Measurements from ENCODE around the gene DNAI2.
A peak's percentile ranks its signal among the peaks of the same experiment; 100 is the strongest.

DNAI2 gene

GRCh38 chr17:74342224-74342623, 68.2 kb downstream of the DNAI2 start:
- Histone ChIP-seq H3K4me1 (ENCODE audit: control insufficient read depth, insufficient read depth, low read length) (no peaks in the 10 kb centered on the region), H3K4me3 (ENCODE audit: low read depth, low read length) (no peak overlapping the region), H3K27ac (ENCODE audit: extremely low read depth, low read depth, low read length) (no peak overlapping the region), H3K36me3 (ENCODE audit: control insufficient read depth in 2 of 2, insufficient read depth in 1 of 2, low read length in 2 of 2) (no peaks in the 10 kb centered on the region), H3K9me3 (ENCODE audit: control insufficient read depth, insufficient read depth, low read depth, low read length) (no peaks in the 10 kb centered on the region)
- TF ChIP-seq GLI2 (tag by site-specific recombination; IDR thresholded peaks at IDR 0.05; ENCODE audit: borderline replicate concordance, low read depth) (no peak), GLI4 (tag by site-specific recombination; IDR thresholded peaks at IDR 0.05) (no peak), FEZF1 (tag by site-specific recombination; IDR thresholded peaks at IDR 0.05) (no peak), ZNF112 (tag by site-specific recombination; IDR thresholded peaks at IDR 0.05) (no peak), ZNF664 (tag by site-specific recombination; IDR thresholded peaks at IDR 0.05) (no peak), ZNF626 (tag by site-specific recombination; IDR thresholded peaks at IDR 0.05) (no peak), ZNF350 (tag by site-specific recombination; IDR thresholded peaks at IDR 0.05) (no peak), ZBTB21 (tag by site-specific recombination; IDR thresholded peaks at IDR 0.05) (no peak), ZNF266 (tag by site-specific recombination; IDR thresholded peaks at IDR 0.05; ENCODE audit: low read depth) (no peak), ZNF302 (tag by site-specific recombination; IDR thresholded peaks at IDR 0.05; ENCODE audit: low read depth) (no peak), HOXD13 (CRISPR knock-in tag; IDR thresholded peaks at IDR 0.05; ENCODE audit: borderline replicate concordance) (no peak), ZNF707 (tag by site-specific recombination; IDR thresholded peaks at IDR 0.05) (no peak), OSR2 (tag by site-specific recombination; IDR thresholded peaks at IDR 0.05) (no peak)
- ChIA-PET CTCF (no interaction called here), POLR2A (no interaction called here)

- Histone ChIP-seq H3K4me1 (ENCODE audit: control insufficient read depth, insufficient read depth, low read length) (no peaks in the 10 kb centered on the region), H3K27ac (ENCODE audit: extremely low read depth, low read depth, low read length) (no peak overlapping the region), H3K4me3 (ENCODE audit: low read depth, low read length) (no peak overlapping the region), H3K9me3 (ENCODE audit: control insufficient read depth, insufficient read depth, low read depth, low read length) (no peaks in the 10 kb centered on the region), H3K36me3 (ENCODE audit: control insufficient read depth in 2 of 2, insufficient read depth in 1 of 2, low read length in 2 of 2) (no peaks in the 10 kb centered on the region)
- ChIA-PET POLR2A (no interaction called here), CTCF (interaction anchor here (0.6 kb wide), 1 partner anchor 129 kb away, joined by 3 read pairs; no protein-coding TSS in a partner anchor)
- TF ChIP-seq ZNF521 (tag by site-specific recombination; IDR thresholded peaks at IDR 0.05) (no peak), ZNF391 (tag by site-specific recombination; IDR thresholded peaks at IDR 0.05; ENCODE audit: borderline replicate concordance, low read depth) (no peak), ZFP3 (tag by site-specific recombination; IDR thresholded peaks at IDR 0.05; ENCODE audit: low read depth) (no peak), ZNF768 (tag by site-specific recombination; IDR thresholded peaks at IDR 0.05) (peak; percentile 71; the same call in 1 of the 2 replicates), WT1 (tag by site-specific recombination; IDR thresholded peaks at IDR 0.05) (no peak)
- TF ChIP-seq, protein P1, sequence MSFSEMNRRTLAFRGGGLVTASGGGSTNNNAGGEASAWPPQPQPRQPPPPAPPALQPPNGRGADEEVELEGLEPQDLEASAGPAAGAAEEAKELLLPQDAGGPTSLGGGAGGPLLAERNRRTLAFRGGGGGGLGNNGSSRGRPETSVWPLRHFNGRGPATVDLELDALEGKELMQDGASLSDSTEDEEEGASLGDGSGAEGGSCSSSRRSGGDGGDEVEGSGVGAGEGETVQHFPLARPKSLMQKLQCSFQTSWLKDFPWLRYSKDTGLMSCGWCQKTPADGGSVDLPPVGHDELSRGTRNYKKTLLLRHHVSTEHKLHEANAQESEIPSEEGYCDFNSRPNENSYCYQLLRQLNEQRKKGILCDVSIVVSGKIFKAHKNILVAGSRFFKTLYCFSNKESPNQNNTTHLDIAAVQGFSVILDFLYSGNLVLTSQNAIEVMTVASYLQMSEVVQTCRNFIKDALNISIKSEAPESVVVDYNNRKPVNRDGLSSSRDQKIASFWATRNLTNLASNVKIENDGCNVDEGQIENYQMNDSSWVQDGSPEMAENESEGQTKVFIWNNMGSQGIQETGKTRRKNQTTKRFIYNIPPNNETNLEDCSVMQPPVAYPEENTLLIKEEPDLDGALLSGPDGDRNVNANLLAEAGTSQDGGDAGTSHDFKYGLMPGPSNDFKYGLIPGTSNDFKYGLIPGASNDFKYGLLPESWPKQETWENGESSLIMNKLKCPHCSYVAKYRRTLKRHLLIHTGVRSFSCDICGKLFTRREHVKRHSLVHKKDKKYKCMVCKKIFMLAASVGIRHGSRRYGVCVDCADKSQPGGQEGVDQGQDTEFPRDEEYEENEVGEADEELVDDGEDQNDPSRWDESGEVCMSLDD (tag by site-specific recombination; IDR thresholded peaks at IDR 0.05), result no peak
Observed at GRCh38 chr17:74343121-74343520, 69.1 kb downstream of the DNAI2 start.

DNA sequence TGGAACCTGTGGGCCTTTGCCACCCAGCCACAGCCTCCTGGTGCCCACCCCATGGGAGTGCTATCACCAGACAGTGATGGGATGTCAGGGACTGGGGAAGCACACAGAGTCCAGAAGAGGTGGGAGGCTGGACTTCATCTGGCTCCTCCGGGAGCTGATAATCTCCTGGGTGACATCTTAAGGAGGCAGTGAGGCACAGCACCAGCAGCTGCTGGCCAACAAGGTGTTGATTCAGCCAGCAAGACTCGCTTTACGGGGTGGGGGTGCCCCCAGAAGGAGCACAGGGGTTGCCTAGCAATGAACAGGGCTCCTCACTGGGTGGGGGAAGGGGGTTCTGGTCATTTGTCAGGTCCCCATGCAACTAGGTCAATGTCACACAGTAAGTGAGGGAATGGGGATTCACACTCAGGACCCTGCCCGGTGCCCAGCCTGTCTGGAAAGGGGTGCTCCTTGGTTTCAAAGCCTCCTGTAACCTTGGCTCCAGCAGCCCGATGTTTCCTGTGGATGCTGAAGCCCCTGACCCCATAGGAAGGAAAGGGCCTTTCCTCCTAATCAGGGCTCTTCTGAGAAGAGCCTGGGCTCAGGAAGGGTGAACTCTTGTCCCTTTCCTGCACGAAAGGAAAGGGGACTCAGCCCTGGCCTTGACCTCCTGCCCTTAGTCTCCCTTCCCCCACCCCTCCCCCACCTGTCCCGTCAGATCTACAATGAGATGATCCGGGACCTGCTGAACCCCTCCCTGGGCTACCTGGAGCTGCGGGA, 69.7 kb downstream of the DNAI2 start:
- no peaks in the 10 kb centered on the region for H3K36me3 ChIP-seq (ENCODE audit: control insufficient read depth in 2 of 2, insufficient read depth in 1 of 2, low read length in 2 of 2)
- H3K4me3 ChIP-seq (ENCODE audit: low read depth, low read length), result no peak overlapping the region
- ChIA-PET CTCF (interaction anchor here (0.6 kb wide), 1 partner anchor 16 kb away, joined by 3 read pairs; no protein-coding TSS in a partner anchor), POLR2A (no interaction called here)
- H3K27ac ChIP-seq (ENCODE audit: extremely low read depth, low read depth, low read length), result no peak overlapping the region
- no peak for TF ChIP-seq ZNF433 (tag by site-specific recombination; IDR thresholded peaks at IDR 0.05; ENCODE audit: low read depth)
- H3K9me3 ChIP-seq (ENCODE audit: control insufficient read depth, insufficient read depth, low read depth, low read length), result no peaks in the 10 kb centered on the region
- H3K4me1 ChIP-seq (ENCODE audit: control insufficient read depth, insufficient read depth, low read length), result no peaks in the 10 kb centered on the region
